Effector memory CD8-positive, alpha-beta T cell (primary cell): Measurements from ENCODE around the gene KCNH2.
"Not testable (repeated sequence)": the region's sequence is repeated elsewhere in the genome, so short reads cannot be mapped to it uniquely, and the experiment has no call there.

Source experiments
- ATAC-seq: fragments of 150-1000 bp; cut with Tn5 transposase; replicated peaks from 2 replicates; pipeline ENCODE4 v1.10.0; 2021; ENCODE audit warnings: mild to moderate bottlenecking, moderate library complexity
- DNase-seq, 3 experiments: peaks; one replicate each; pipeline ENCODE4 v3.0.0; 2021
- H3K27ac Mint-ChIP-seq, 2 donors: one replicate each; pipeline ENCODE4 v1.8.0; 2022; ENCODE audit warnings: mild to moderate bottlenecking in 2 of 2, mixed read lengths in 2 of 2, moderate library complexity in 2 of 2
- H3K27me3 Mint-ChIP-seq, 2 donors: one replicate each; pipeline ENCODE4 v1.8.0; 2022; ENCODE audit warnings: mixed read lengths in 2 of 2
- H3K36me3 Mint-ChIP-seq: one replicate; pipeline ENCODE4 v1.8.0; 2022; ENCODE audit warnings: mild to moderate bottlenecking, moderate library complexity, mixed read lengths; ENCODE audit not compliant: insufficient read depth
- H3K4me1 Mint-ChIP-seq, 2 donors: one replicate each; pipeline ENCODE4 v1.8.0; 2022; ENCODE audit warnings: low read depth in 2 of 2, mixed read lengths in 2 of 2
- H3K4me3 Mint-ChIP-seq, 2 donors: one replicate each; pipeline ENCODE4 v1.8.0; 2022; ENCODE audit warnings: mild to moderate bottlenecking in 2 of 2, mixed read lengths in 2 of 2, moderate library complexity in 2 of 2
- H3K9me3 Mint-ChIP-seq, 2 donors: one replicate each; pipeline ENCODE4 v1.8.0; 2022; ENCODE audit warnings: mixed read lengths in 2 of 2

Gene KCNH2

GRCh38 chr7:150918378-150918777 is 59.7 kb downstream of the KCNH2 start:
- no peak overlapping the region for H3K4me3 Mint-ChIP-seq
- H3K27me3 Mint-ChIP-seq: peaks cover 48 to 68% of the 10 kb centered on the region in 2 donors
- H3K9me3 Mint-ChIP-seq: no peaks in the 10 kb centered on the region
- DNase-seq (no peak), ATAC-seq (no peak)
- no peaks in the 10 kb centered on the region for H3K36me3 Mint-ChIP-seq
- no peak overlapping the region for H3K27ac Mint-ChIP-seq
- H3K4me1 Mint-ChIP-seq: no peaks in the 10 kb centered on the region

GRCh38 chr7:150917969-150918368 is 60.2 kb downstream of the KCNH2 start:
- Mint-ChIP-seq H3K4me1 (no peaks in the 10 kb centered on the region), H3K27ac (no peak overlapping the region)

GRCh38 chr7:150916670-150917069 is 61.5 kb downstream of the KCNH2 start:
- Mint-ChIP-seq H3K4me3 (no peak overlapping the region), H3K36me3 (no peaks in the 10 kb centered on the region), H3K4me1 (no peaks in the 10 kb centered on the region), H3K27ac (no peak overlapping the region), H3K27me3 (peaks cover 41 to 78% of the 10 kb centered on the region in 2 donors), H3K9me3 (no peaks in the 10 kb centered on the region)
- no peak for ATAC-seq
- DNase-seq: no peak

More at GRCh38 chr7:150917969-150918368, 60.2 kb downstream of the KCNH2 start:
- Mint-ChIP-seq H3K4me3 (no peak overlapping the region), H3K27me3 (peaks cover 48 to 68% of the 10 kb centered on the region in 2 donors), H3K36me3 (no peaks in the 10 kb centered on the region), H3K9me3 (no peaks in the 10 kb centered on the region)
- DNase-seq (no peak), ATAC-seq (no peak)

GRCh38 chr7:150914966-150915365 is 63.2 kb downstream of the KCNH2 start:
- ATAC-seq (no peak), DNase-seq (no peak)
- H3K9me3 Mint-ChIP-seq: no peaks in the 10 kb centered on the region
- H3K27me3 Mint-ChIP-seq: peaks cover 39 to 78% of the 10 kb centered on the region in 2 donors
- H3K4me1 Mint-ChIP-seq: peaks cover 3 to 5% of the 10 kb centered on the region in 2 donors
- H3K4me3 Mint-ChIP-seq: no peak overlapping the region
- H3K27ac Mint-ChIP-seq: no peak overlapping the region
- H3K36me3 Mint-ChIP-seq: no peaks in the 10 kb centered on the region

- Mint-ChIP-seq H3K9me3 (no peaks in the 10 kb centered on the region), H3K27ac (no peak overlapping the region), H3K4me1 (peaks cover 8 to 9% of the 10 kb centered on the region in 2 donors), H3K4me3 (no peak overlapping the region), H3K27me3 (peaks cover 37 to 76% of the 10 kb centered on the region in 2 donors), H3K36me3 (peaks cover 4% of the 10 kb centered on the region)
- ATAC-seq (no peak), DNase-seq (no peak)
Observed at GRCh38 chr7:150914196-150914595, 63.9 kb downstream of the KCNH2 start.

GRCh38 chr7:150912427-150912826 is 65.7 kb downstream of the KCNH2 start:
- DNase-seq (no peak), ATAC-seq (no peak)
- peaks cover 13 to 14% of the 10 kb centered on the region in 2 donors for H3K4me1 Mint-ChIP-seq
- no peaks in the 10 kb centered on the region for H3K9me3 Mint-ChIP-seq
- peaks cover 23 to 64% of the 10 kb centered on the region in 2 donors for H3K27me3 Mint-ChIP-seq
- H3K36me3 Mint-ChIP-seq: peaks cover 4% of the 10 kb centered on the region
- H3K4me3 Mint-ChIP-seq: no peak overlapping the region
- no peak overlapping the region for H3K27ac Mint-ChIP-seq

- Mint-ChIP-seq H3K4me1 (peaks cover 13 to 14% of the 10 kb centered on the region in 2 donors), H3K9me3 (no peaks in the 10 kb centered on the region), H3K36me3 (peaks cover 4% of the 10 kb centered on the region), H3K27ac (no peak overlapping the region), H3K4me3 (no peak overlapping the region), H3K27me3 (peaks cover 17 to 57% of the 10 kb centered on the region in 2 donors)
- no peak for DNase-seq
- ATAC-seq: no peak
Observed at GRCh38 chr7:150911590-150912267, 66.4 kb downstream of the KCNH2 start.

GRCh38 chr7:150910996-150911422 is 67.1 kb downstream of the KCNH2 start:
- no peak for DNase-seq
- H3K4me1 Mint-ChIP-seq: peaks cover 13 to 14% of the 10 kb centered on the region in 2 donors
- H3K27me3 Mint-ChIP-seq: peaks cover 16 to 54% of the 10 kb centered on the region in 2 donors
- no peak for ATAC-seq
- no peak overlapping the region for H3K27ac Mint-ChIP-seq
- H3K36me3 Mint-ChIP-seq: peaks cover 4% of the 10 kb centered on the region
- H3K9me3 Mint-ChIP-seq: no peaks in the 10 kb centered on the region
- H3K4me3 Mint-ChIP-seq: no peak overlapping the region

GRCh38 chr7:150910305-150910995 is 67.7 kb downstream of the KCNH2 start:
- H3K27me3 Mint-ChIP-seq: peaks cover 12 to 54% of the 10 kb centered on the region in 2 donors
- not testable (repeated sequence) for H3K36me3 Mint-ChIP-seq, DNase-seq, H3K4me3 Mint-ChIP-seq, ATAC-seq, H3K9me3 Mint-ChIP-seq
- H3K27ac Mint-ChIP-seq: peak overlapping the region in 1 of 2 donors; percentile 14
- peaks cover 13 to 14% of the 10 kb centered on the region in 2 donors for H3K4me1 Mint-ChIP-seq

GRCh38 chr7:150909200-150909995 is 68.7 kb downstream of the KCNH2 start:
- DNase-seq (peak; percentile 39 to 51 (median 40)), ATAC-seq (peak; percentile 99)
- peak overlapping the region; percentile 49 to 84 for H3K27ac Mint-ChIP-seq
- H3K4me3 Mint-ChIP-seq: peak overlapping the region; percentile 56 to 71
- H3K36me3 Mint-ChIP-seq: peaks cover 4% of the 10 kb centered on the region
- peaks cover 13 to 14% of the 10 kb centered on the region in 2 donors for H3K4me1 Mint-ChIP-seq
- peaks cover 19 to 53% of the 10 kb centered on the region in 2 donors for H3K27me3 Mint-ChIP-seq
- H3K9me3 Mint-ChIP-seq: no peaks in the 10 kb centered on the region

- Mint-ChIP-seq H3K9me3 (no peaks in the 10 kb centered on the region), H3K36me3 (peaks cover 6% of the 10 kb centered on the region), H3K27me3 (peaks cover 31 to 56% of the 10 kb centered on the region in 2 donors), H3K27ac (no peak overlapping the region), H3K4me3 (no peak overlapping the region), H3K4me1 (peaks cover 13 to 14% of the 10 kb centered on the region in 2 donors)
- no peak for ATAC-seq
- no peak for DNase-seq
Observed at GRCh38 chr7:150908173-150908572, 69.9 kb downstream of the KCNH2 start.

GRCh38 chr7:150904011-150904909 is 73.9 kb downstream of the KCNH2 start:
- Mint-ChIP-seq H3K9me3 (no peaks in the 10 kb centered on the region), H3K4me3 (no peak overlapping the region), H3K27me3 (peaks cover 53 to 69% of the 10 kb centered on the region in 2 donors), H3K36me3 (peaks cover 4% of the 10 kb centered on the region), H3K4me1 (peaks cover 5 to 6% of the 10 kb centered on the region in 2 donors), H3K27ac (no peak overlapping the region)
- ATAC-seq (no peak), DNase-seq (no peak)
